OCI-LY3 (cell line): ENCODE measurements around the gene NIPSNAP3A.

Source experiments
- EZH2phosphoT487 ChIP-seq: fragments of 200-600 bp; shearing (Covaris generic); IDR thresholded peaks from 2 replicates; pipeline ENCODE4 v1.6.1; 2018; ENCODE audit warnings: antibody characterized with exemption, mixed run types, low read depth
- TF ChIP-seq, protein P1 (sequence below): fragments of 200-600, 300-600 bp; sonication (generic); IDR thresholded peaks from 2 replicates; pipeline ENCODE4 v1.5.1; 2014; ENCODE audit warnings: antibody characterized with exemption, low read length, low read depth

DNA sequence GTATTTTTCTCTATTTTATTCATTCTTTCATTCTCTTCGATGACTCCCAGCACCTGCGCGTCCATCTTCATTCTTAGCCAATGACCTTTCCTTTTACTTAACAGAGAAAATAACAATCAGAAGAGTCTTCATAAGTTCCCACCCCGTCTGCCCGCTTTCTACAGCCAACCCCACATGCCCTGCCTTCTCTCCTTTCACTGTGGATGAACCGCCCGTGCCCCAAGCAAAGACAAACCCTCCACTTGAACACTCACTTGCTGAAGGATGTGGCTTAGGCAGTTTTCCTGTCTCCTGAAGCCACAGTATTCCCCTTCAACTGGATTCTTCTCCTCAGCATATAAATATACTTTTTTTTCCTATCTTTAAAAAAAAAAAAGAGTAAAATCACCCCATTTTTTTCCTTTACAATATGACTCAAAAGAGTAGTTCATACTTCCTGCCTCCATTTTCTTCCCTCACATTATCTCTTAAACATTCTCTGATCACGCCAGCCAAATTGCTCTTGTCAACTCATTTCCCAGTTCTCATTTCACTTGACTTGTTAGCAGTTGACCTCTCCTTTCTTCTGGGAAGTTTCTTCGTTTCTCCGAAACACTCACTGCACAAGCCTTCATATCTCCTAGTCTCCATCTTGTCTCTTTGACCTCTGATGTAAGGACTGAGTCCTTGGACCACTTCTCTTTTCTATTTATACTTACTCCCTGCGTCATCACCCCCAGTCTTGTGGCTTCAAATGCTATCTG lies 27.5 kb downstream of the NIPSNAP3A start:
- TF ChIP-seq, protein P1, sequence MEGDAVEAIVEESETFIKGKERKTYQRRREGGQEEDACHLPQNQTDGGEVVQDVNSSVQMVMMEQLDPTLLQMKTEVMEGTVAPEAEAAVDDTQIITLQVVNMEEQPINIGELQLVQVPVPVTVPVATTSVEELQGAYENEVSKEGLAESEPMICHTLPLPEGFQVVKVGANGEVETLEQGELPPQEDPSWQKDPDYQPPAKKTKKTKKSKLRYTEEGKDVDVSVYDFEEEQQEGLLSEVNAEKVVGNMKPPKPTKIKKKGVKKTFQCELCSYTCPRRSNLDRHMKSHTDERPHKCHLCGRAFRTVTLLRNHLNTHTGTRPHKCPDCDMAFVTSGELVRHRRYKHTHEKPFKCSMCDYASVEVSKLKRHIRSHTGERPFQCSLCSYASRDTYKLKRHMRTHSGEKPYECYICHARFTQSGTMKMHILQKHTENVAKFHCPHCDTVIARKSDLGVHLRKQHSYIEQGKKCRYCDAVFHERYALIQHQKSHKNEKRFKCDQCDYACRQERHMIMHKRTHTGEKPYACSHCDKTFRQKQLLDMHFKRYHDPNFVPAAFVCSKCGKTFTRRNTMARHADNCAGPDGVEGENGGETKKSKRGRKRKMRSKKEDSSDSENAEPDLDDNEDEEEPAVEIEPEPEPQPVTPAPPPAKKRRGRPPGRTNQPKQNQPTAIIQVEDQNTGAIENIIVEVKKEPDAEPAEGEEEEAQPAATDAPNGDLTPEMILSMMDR: no peak
- no peak for TF ChIP-seq EZH2phosphoT487
